Activated T-cell treated with anti-CD3 and anti-CD28 coated beads, Interleukin-2, amount 50 U/mL, for 4 hours (primary cell): ENCODE measurements around the gene GDF10. TPM values are rescaled to one million over a fixed set of nuclear protein-coding genes. Genes with fewer than 3 reads are reported as not detected.

Experiments used
- ATAC-seq, 2 donors: fragments of 200-7000 bp; cut with Tn5 transposase; one replicate each; pipeline ENCODE4 v1.10.0; 2021
- DNase-seq: peaks from one replicate; pipeline ENCODE4 v3.0.0-alpha.2; 2020
- H3K27me3 Mint-ChIP-seq: one replicate; pipeline ENCODE4 v1.8.0; 2021; ENCODE audit warnings: low read depth, mixed read lengths
- H3K36me3 Mint-ChIP-seq: one replicate; pipeline ENCODE4 v1.8.0; 2022; ENCODE audit warnings: mixed read lengths; ENCODE audit not compliant: insufficient read depth
- H3K4me1 Mint-ChIP-seq: one replicate; pipeline ENCODE4 v1.8.0; 2021; ENCODE audit warnings: low read depth, mixed read lengths
- H3K4me3 Mint-ChIP-seq: one replicate; pipeline ENCODE4 v1.8.0; 2021; ENCODE audit warnings: mild to moderate bottlenecking, moderate library complexity, mixed read lengths
- H3K9me3 Mint-ChIP-seq: one replicate; pipeline ENCODE4 v1.8.0; 2021; ENCODE audit warnings: mixed read lengths
- total RNA-seq, 3 donors: library from RNA; stranded (reverse); gene quantifications; one replicate each; pipeline ENCODE4 v1.2.1, GENCODE V29; 2021

Gene GDF10
- total RNA-seq, 3 donors from 2014 or later = 0.25 to 0.43 (median 0.37) TPM

- H3K9me3 Mint-ChIP-seq = no peaks in the 10 kb centered on the region
- H3K4me1 Mint-ChIP-seq = no peaks in the 10 kb centered on the region
- H3K36me3 Mint-ChIP-seq = no peaks in the 10 kb centered on the region
- ATAC-seq (no peak), DNase-seq (no peak)
- peaks cover 6% of the 10 kb centered on the region for H3K27me3 Mint-ChIP-seq
- H3K4me3 Mint-ChIP-seq = no peak overlapping the region
These were observed 34.7 kb downstream of the GDF10 start for GRCh38 chr10:47334466-47335295.

GRCh38 chr10:47335906-47336305 lies 35.9 kb downstream of the GDF10 start:
- no peak overlapping the region for H3K4me3 Mint-ChIP-seq
- ATAC-seq = no peak
- no peaks in the 10 kb centered on the region for H3K36me3 Mint-ChIP-seq
- no peaks in the 10 kb centered on the region for H3K4me1 Mint-ChIP-seq
- H3K9me3 Mint-ChIP-seq = no peaks in the 10 kb centered on the region
- no peak for DNase-seq
- peaks cover 11% of the 10 kb centered on the region for H3K27me3 Mint-ChIP-seq

- Mint-ChIP-seq H3K36me3 (no peaks in the 10 kb centered on the region), H3K27me3 (peaks cover 11% of the 10 kb centered on the region), H3K4me3 (no peak overlapping the region), H3K4me1 (no peaks in the 10 kb centered on the region), H3K9me3 (no peaks in the 10 kb centered on the region)
- ATAC-seq = no peak
- no peak for DNase-seq
These were observed 36.6 kb downstream of the GDF10 start for GRCh38 chr10:47336387-47337134.

GRCh38 chr10:47337310-47337709 lies 37.3 kb downstream of the GDF10 start:
- Mint-ChIP-seq H3K9me3 (no peaks in the 10 kb centered on the region), H3K4me3 (no peak overlapping the region), H3K36me3 (no peaks in the 10 kb centered on the region), H3K27me3 (peaks cover 11% of the 10 kb centered on the region), H3K4me1 (no peaks in the 10 kb centered on the region)
- no peak for ATAC-seq
- DNase-seq = no peak

GRCh38 chr10:47339186-47339735 lies 39.3 kb downstream of the GDF10 start:
- no peak overlapping the region for H3K4me3 Mint-ChIP-seq
- DNase-seq (no peak), ATAC-seq (no peak)
- no peaks in the 10 kb centered on the region for H3K4me1 Mint-ChIP-seq
- peaks cover 11% of the 10 kb centered on the region for H3K27me3 Mint-ChIP-seq
- H3K36me3 Mint-ChIP-seq = no peaks in the 10 kb centered on the region
- H3K9me3 Mint-ChIP-seq = no peaks in the 10 kb centered on the region

- ATAC-seq (no peak), DNase-seq (no peak)
- H3K9me3 Mint-ChIP-seq = no peaks in the 10 kb centered on the region
These were observed 40.0 kb downstream of the GDF10 start for GRCh38 chr10:47339759-47340607.

GRCh38 chr10:47340608-47341170 lies 40.7 kb downstream of the GDF10 start:
- DNase-seq (peak; percentile 73), ATAC-seq (peak; percentile 55 to 66)
- Mint-ChIP-seq H3K9me3 (no peaks in the 10 kb centered on the region), H3K36me3 (no peaks in the 10 kb centered on the region), H3K27me3 (peaks cover 7% of the 10 kb centered on the region), H3K4me3 (no peak overlapping the region), H3K4me1 (no peaks in the 10 kb centered on the region)

More at GRCh38 chr10:47339759-47340607, 40.0 kb downstream of the GDF10 start:
- Mint-ChIP-seq H3K4me1 (no peaks in the 10 kb centered on the region), H3K4me3 (no peak overlapping the region), H3K36me3 (no peaks in the 10 kb centered on the region), H3K27me3 (peaks cover 11% of the 10 kb centered on the region)

GRCh38 chr10:47344996-47345870 lies 45.2 kb downstream of the GDF10 start:
- no peak for ATAC-seq
- Mint-ChIP-seq H3K36me3 (no peaks in the 10 kb centered on the region), H3K9me3 (no peaks in the 10 kb centered on the region), H3K4me3 (no peak overlapping the region), H3K27me3 (peaks cover 4% of the 10 kb centered on the region), H3K4me1 (no peaks in the 10 kb centered on the region)
- no peak for DNase-seq

GRCh38 chr10:47346581-47347302 lies 46.7 kb downstream of the GDF10 start:
- Mint-ChIP-seq H3K27me3 (no peaks in the 10 kb centered on the region), H3K9me3 (no peaks in the 10 kb centered on the region), H3K36me3 (no peaks in the 10 kb centered on the region), H3K4me3 (no peak overlapping the region), H3K4me1 (no peaks in the 10 kb centered on the region)
- DNase-seq (no peak), ATAC-seq (no peak)

GRCh38 chr10:47347303-47347675 lies 47.3 kb downstream of the GDF10 start:
- Mint-ChIP-seq H3K9me3 (no peaks in the 10 kb centered on the region), H3K4me3 (no peak overlapping the region), H3K36me3 (no peaks in the 10 kb centered on the region), H3K4me1 (no peaks in the 10 kb centered on the region), H3K27me3 (no peaks in the 10 kb centered on the region)
- ATAC-seq = no peak
- no peak for DNase-seq

- DNase-seq = no peak
- no peaks in the 10 kb centered on the region for H3K9me3 Mint-ChIP-seq
- no peak within 1 kb of the TSS for H3K4me3 Mint-ChIP-seq
These were observed 48.2 kb downstream of the GDF10 start, which contains the start of gene RBP3 for GRCh38 chr10:47348138-47348651. Gene RBP3 (plus strand): TSS chr10:47348363. CDS start chr10:47348485, 122 bp downstream.

GRCh38 chr10:47348661-47349470 lies 48.9 kb downstream of the GDF10 start:
- Mint-ChIP-seq H3K4me1 (no peaks in the 10 kb centered on the region), H3K27me3 (no peaks in the 10 kb centered on the region), H3K36me3 (no peaks in the 10 kb centered on the region), H3K4me3 (no peak overlapping the region), H3K9me3 (no peaks in the 10 kb centered on the region)
- no peak for ATAC-seq
- DNase-seq = no peak

More at GRCh38 chr10:47348138-47348651, 48.2 kb downstream of the GDF10 start, which contains the start of gene RBP3:
- Mint-ChIP-seq H3K36me3 (no peaks in the 10 kb centered on the region), H3K4me1 (no peaks in the 10 kb centered on the region), H3K27me3 (no peaks in the 10 kb centered on the region)
- ATAC-seq = no peak
